Head of caudate nucleus (tissue), 42 donors: ENCODE results near the gene F10.
"Not testable (repeated sequence)": the region's sequence is repeated elsewhere in the genome, so short reads cannot be mapped to it uniquely, and the experiment has no call there.

Experiments
- DNase-seq, 42 donors: peaks; one replicate each; pipeline versions ENCODE4 v3.0.0 to v3.0.0-alpha.2; 2020 to 2021; ENCODE audit warnings: mixed read lengths in 7 of 42
- intact Hi-C: fragments of 100-400 bp; cut with DNase I; formaldehyde crosslinking; loops from one replicate; pipeline ENCODE4 v1.15.0; 2022

The F10 gene

GRCh38 chr13:113157206-113157928 lies 34.8 kb downstream of the F10 start:
- intact Hi-C loops = loop anchor here (5.0 kb wide), 1 partner anchor 45 kb away; no protein-coding TSS in a partner anchor
- peak in 2 of 42 donors; percentile 11 to 31 for DNase-seq

GRCh38 chr13:113157929-113158747 lies 35.5 kb downstream of the F10 start, which contains the start of gene PROZ:
TSS of gene PROZ (plus strand) at chr13:113158648. CDS start at chr13:113158661, 13 bp downstream.
- peak in 2 of 42 donors; percentile 11 to 17 for DNase-seq
- intact Hi-C loops = loop anchor here (5.0 kb wide), 1 partner anchor 44 kb away; no protein-coding TSS in a partner anchor

GRCh38 chr13:113158946-113159345 lies 36.3 kb downstream of the F10 start:
- intact Hi-C loops = loop anchor here (5.0 kb wide), 1 partner anchor 43 kb away; no protein-coding TSS in a partner anchor

DNA sequence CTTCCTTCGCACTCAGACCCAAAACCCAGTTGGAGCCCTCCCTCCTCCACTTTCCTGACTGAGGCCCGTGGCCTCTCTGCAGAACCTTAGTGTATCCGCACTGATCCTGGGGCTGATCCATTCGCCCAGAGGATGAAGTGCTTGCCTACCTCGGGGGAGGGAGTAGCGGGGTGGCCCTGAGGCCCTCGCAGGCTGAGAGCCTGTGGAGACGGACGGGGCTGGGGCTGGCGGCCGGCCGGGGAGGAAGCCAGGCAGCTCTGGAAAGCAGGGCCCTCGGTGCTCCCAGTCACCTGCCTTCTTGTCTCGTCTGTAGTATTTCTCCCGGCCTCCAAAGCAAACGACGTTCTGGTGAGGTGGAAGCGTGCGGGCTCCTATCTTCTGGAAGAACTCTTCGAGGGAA lies 37.1 kb downstream of the F10 start:
- DNase-seq = peak in 2 of 42 donors; percentile 18 to 31
- intact Hi-C loops = loop anchor here (5.0 kb wide), 1 partner anchor 43 kb away; no protein-coding TSS in a partner anchor

More at GRCh38 chr13:113158946-113159345, 36.3 kb downstream of the F10 start:
- peak in 2 of 42 donors; percentile 26 to 35 for DNase-seq

DNA sequence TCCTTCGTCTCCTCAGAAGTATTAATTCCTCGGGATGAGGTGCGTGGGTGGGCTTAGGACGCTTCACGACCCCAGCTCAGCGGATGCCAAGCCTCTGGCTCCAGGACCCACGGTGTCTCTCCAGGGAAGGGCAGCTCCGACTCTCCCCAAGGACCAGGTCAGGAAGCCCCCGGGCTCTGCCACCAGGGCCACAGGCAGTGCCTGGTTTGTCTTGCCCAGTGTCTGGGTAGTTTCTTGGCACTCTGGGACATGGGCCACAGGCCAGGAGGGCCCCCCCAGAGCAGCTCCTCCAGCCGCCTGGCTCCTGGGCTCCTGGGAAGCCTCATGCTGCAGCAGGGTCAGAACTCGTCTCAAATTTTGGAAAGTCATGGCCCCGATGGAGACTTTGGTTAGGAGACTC lies 38.4 kb downstream of the F10 start:
- DNase-seq = peak in 2 of 42 donors; percentile 28 to 32
- intact Hi-C loops = no loop called here

- DNase-seq = peak in 2 of 42 donors; percentile 23 to 35
- intact Hi-C loops = no loop called here
Observed at GRCh38 chr13:113161433-113161832, 38.8 kb downstream of the F10 start.

DNA sequence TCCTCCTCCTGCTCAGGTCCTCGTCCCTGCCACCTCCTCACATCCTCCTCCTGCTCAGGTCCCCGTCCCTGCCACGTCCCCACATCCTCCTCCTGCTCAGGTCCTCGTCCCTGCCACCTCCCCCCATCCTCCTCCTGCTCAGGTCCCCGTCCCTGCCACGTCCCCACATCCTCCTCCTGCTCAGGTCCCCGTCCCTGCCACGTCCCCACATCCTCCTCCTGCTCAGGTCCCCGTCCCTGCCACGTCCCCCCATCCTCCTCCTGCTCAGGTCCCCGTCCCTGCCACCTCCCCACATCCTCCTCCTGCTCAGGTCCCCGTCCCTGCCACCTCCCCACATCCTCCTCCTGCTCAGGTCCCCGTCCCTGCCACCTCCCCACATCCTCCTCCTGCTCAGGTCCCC lies 39.4 kb downstream of the F10 start:
- intact Hi-C loops = not testable (repeated sequence)
- DNase-seq = peak in 1 of 42 donors; percentile 1

DNA sequence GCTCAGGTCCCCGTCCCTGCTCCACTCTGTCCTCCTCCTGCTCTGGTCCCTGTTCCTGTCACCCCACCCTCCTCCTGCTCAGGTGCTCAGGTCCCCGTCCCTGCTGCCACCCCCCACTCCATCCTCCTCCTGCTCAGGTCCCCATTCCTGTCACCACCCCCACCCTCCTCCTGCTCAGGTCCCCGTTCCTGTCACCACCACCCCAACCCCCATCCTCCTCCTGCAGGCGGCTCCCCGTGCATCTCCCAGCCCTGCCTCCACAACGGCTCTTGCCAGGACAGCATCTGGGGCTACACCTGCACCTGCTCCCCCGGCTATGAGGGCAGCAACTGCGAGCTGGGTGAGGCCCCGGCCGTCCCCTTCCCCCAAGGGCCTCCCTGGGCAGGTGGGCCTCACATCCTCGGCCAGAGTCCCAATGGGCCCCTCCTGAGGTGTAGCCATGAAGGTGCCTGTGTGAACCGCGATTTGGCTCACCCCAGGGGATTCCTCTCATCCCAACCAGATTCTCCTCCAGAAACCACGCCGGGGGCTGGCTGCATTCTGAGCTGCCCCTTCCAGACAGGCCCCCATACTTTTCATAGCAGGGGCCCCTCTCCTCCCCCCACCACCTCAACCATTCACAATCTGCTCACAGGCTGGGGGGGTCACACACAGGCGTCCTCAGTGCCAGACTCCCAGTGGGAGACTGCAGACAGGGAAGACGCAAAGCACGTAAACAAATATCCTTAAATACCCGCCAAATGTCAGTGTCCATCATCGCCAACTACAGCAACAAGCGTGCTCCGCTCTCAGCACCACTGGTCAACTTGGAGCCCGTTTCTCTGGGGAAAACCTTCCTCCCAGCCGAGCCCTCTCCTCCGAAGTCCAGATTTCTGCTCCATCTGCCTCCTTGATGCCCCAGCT lies 40.4 kb downstream of the F10 start:
- peak in 27 of 42 donors; percentile 23 to 72 (median 44) for DNase-seq
- intact Hi-C loops = no loop called here

DNA sequence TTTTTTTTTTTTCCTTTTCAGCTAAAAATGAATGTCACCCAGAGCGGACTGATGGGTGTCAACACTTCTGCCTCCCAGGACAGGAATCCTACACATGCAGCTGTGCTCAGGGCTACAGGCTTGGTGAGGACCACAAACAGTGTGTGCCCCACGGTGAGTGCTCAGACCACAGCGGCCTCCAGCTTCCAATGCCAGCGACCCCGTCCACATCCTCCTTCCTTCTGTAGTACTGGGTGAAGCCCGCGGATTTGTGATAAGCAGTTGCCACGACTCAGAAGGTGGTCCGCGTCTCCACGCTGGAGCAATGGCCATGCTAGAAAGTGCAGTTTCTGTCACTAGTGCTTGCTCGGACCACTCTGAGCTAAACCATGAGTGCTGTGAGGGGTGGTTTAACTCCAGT lies 41.9 kb downstream of the F10 start:
- DNase-seq = peak in 2 of 42 donors; percentile 23 to 26
- intact Hi-C loops = no loop called here

DNA sequence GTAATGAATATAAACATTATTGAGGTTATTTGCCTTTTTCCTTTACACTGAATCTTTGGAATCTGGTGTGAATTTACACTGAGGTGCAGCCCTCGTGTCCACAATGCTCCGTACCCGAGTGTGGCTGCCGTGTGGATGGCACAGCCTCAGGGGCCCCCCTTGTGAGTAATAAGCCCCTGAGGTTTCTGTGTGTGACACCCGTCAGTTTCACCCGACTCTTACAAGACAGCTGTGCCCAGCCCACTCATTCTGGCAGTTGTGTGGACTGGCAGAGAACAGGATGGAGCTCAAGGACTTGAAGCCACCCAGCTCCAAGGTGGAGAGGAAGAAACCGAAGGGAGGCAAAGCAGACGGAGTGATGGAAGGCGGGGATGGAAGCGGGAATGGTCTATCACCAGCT lies 43.7 kb downstream of the F10 start:
- intact Hi-C loops = no loop called here
- DNase-seq = peak in 1 of 42 donors; percentile 9

GRCh38 chr13:113166681-113167080 lies 44.1 kb downstream of the F10 start:
- DNase-seq = peak in 1 of 42 donors; percentile 3
- intact Hi-C loops = no loop called here

GRCh38 chr13:113167155-113167554 lies 44.6 kb downstream of the F10 start:
- peak in 1 of 42 donors; percentile 2 for DNase-seq
- intact Hi-C loops = no loop called here

- intact Hi-C loops = no loop called here
- DNase-seq = no peak
Observed at GRCh38 chr13:113167575-113167974, 45.0 kb downstream of the F10 start.

- intact Hi-C loops = no loop called here
- DNase-seq = no peak
Observed at GRCh38 chr13:113168211-113168610, 45.6 kb downstream of the F10 start.

DNA sequence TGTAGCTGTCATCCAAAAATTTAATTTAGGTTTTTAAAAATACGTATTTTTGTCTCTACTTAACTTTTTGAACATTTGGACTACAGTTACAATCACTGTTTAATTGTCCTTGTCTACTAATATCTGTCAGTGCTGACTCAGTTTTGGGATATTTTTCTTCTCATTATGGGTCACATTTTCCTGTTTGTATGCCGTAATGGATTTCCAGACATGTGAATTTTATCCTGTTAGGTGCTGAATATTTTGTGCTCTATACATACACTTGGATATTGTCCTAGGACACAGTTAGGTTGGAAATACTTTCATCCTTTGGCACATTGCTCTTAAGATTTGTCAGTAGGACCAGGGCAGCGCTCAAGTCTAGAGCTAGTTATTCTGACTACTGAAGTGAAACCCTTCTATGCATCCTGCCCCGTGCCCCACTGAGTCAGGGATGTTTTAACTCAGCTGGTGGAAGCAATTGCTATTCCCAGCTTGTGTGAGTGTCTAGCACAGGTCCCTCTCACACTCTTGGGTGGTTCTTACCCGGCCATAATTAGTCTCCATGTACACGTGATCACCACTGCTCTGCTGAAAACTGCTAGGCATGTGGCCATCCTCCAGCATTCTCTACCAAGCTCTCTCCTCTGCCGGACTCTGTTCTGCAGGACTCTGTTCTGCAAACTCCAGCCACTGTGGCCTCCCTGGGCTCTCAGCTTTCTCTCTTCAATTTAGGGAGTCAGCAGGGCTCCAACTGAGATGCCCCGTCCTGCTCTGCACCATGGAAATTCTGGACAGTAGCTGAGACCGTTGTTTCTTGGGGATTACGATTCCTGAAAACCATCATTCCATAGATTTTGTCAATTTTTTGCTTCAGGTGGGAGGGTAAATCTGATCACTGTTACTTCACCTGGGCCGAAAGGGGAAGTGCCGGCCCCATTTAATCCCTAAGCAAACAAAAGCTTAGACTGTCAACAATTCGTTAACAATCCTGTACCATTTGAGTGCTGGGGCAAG lies 47.0 kb downstream of the F10 start:
- no peak for DNase-seq
- intact Hi-C loops = no loop called here

- intact Hi-C loops = no loop called here
- no peak for DNase-seq
Observed at GRCh38 chr13:113170511-113170910, 47.9 kb downstream of the F10 start.

DNA sequence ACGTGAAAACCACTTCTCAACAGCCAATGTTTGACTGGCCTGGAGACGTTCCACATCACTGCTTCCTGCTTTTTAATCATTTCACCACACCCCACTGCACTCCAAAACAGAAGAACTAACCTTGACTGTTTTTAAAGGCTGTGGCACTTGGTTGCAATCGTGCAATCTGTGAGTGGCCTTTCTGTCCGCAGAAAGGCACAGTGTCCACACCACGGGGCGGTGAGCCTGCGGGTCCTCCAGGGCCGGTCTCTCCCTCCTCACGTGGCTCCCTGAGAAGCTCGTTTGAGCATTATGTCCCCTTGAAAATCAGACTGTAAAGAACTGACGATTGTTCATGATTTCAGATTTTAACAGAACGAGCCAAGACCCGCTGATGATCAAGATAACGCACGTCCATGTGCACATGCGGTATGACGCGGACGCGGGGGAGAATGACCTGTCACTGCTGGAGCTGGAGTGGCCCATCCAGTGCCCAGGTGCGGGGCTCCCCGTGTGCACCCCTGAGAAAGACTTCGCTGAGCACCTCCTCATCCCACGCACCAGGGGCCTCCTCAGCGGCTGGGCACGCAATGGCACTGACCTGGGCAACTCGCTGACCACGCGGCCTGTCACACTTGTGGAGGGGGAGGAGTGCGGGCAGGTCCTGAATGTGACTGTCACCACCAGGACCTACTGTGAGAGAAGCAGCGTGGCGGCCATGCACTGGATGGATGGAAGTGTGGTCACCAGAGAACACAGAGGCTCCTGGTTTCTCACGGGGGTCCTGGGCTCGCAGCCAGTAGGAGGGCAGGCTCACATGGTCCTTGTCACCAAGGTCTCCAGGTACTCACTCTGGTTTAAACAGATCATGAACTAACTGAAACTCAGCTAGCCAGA lies 48.9 kb downstream of the F10 start:
- intact Hi-C loops = no loop called here
- DNase-seq = no peak
